Measurements from ENCODE around the gene TLE1.

- TF ChIP-seq POLR2A (IDR thresholded peaks at IDR 0.05; ENCODE audit: low read depth) (no peak), CTCF (IDR thresholded peaks at IDR 0.05) (no peak), EP300 (IDR thresholded peaks at IDR 0.05) (no peak), POLR2AphosphoS5 (IDR thresholded peaks at IDR 0.05) (no peak)
Observed at GRCh38 chr9:81546489-81546888, 142.9 kb downstream of the TLE1 start.
